Liver (tissue), 9 donors: Measurements from ENCODE around the gene SHLD2. TPM values are rescaled to one million over a fixed set of nuclear protein-coding genes. Genes with fewer than 3 reads are reported as not detected.

ENCODE experiments used
- DNase-seq: peaks from one replicate; pipeline ENCODE4 v3.0.0-alpha.2; 2017; ENCODE audit warnings: low spot score
- H3K27ac ChIP-seq, 2 donors: one replicate each; pipeline ENCODE4 v1.7.0; 2013; ENCODE audit warnings: inconsistent platforms in 2 of 2, low read length in 2 of 2, control low read depth in 1 of 2, low read depth in 1 of 2, mild to moderate bottlenecking in 1 of 2
- H3K27me3 ChIP-seq, 4 donors: one replicate each; pipeline versions ENCODE4 v1.6.1 to v1.7.0; 2013; ENCODE audit warnings: low read length in 3 of 4, inconsistent platforms in 1 of 4, mild to moderate bottlenecking in 1 of 4, moderate library complexity in 1 of 4; ENCODE audit not compliant: control insufficient read depth in 4 of 4, insufficient read depth in 4 of 4
- H3K36me3 ChIP-seq, 4 donors: one replicate each; pipeline versions ENCODE4 v1.6.1 to v1.7.0; 2013; ENCODE audit warnings: low read length in 3 of 4, mild to moderate bottlenecking in 3 of 4, low read depth in 1 of 4, moderate library complexity in 1 of 4; ENCODE audit not compliant: control insufficient read depth in 4 of 4, insufficient read depth in 3 of 4
- H3K4me1 ChIP-seq, 4 donors: one replicate each; pipeline versions ENCODE4 v1.6.1 to v1.7.0; 2013; ENCODE audit warnings: low read length in 3 of 4, mild to moderate bottlenecking in 3 of 4, moderate library complexity in 1 of 4; ENCODE audit not compliant: control insufficient read depth in 4 of 4, insufficient read depth in 4 of 4
- H3K4me3 ChIP-seq, 3 donors: one replicate each; pipeline versions ENCODE4 v1.6.1 to v1.7.0; 2013; ENCODE audit warnings: low read length in 3 of 3, control low read depth in 1 of 3, low read depth in 1 of 3, mild to moderate bottlenecking in 1 of 3
- H3K9ac ChIP-seq, 2 donors: one replicate each; pipeline ENCODE4 v1.7.0; 2013; ENCODE audit warnings: low read length in 2 of 2, mild to moderate bottlenecking in 2 of 2, moderate library complexity in 2 of 2, control low read depth in 1 of 2, low read depth in 1 of 2
- H3K9me3 ChIP-seq, 4 donors: one replicate each; pipeline versions ENCODE4 v1.6.1 to v1.7.0; 2013; ENCODE audit warnings: low read length in 3 of 4; ENCODE audit not compliant: control insufficient read depth in 4 of 4
- ATF3 ChIP-seq: IDR thresholded peaks from 2 replicates; pipeline ENCODE4 v1.6.1; 2016; ENCODE audit warnings: antibody characterized with exemption
- EGR1 ChIP-seq, 2 donors: IDR thresholded peaks; 2 replicates each; pipeline ENCODE4 v1.6.1; 2016 to 2018; ENCODE audit warnings: antibody characterized with exemption in 2 of 2, low read depth in 2 of 2
- FOXA1 ChIP-seq: IDR thresholded peaks from 2 replicates; pipeline ENCODE4 v1.6.1; 2016; ENCODE audit warnings: antibody characterized with exemption
- FOXA2 ChIP-seq: IDR thresholded peaks from 2 replicates; pipeline ENCODE4 v1.6.1; 2016; ENCODE audit warnings: antibody characterized with exemption
- GABPA ChIP-seq, 2 donors: IDR thresholded peaks in 1 of 2; conservative IDR thresholded peaks in 1 of 2; 2 replicates each; pipeline ENCODE4 v1.6.1; 2016; ENCODE audit warnings: antibody characterized with exemption in 2 of 2, mild to moderate bottlenecking in 1 of 2, moderate library complexity in 1 of 2
- HNF4A ChIP-seq, 2 donors: conservative IDR thresholded peaks; 2 replicates each; pipeline ENCODE4 v1.6.1; 2016; ENCODE audit warnings: antibody characterized with exemption in 2 of 2, mild to moderate bottlenecking in 2 of 2
- HNF4G ChIP-seq: IDR thresholded peaks from 2 replicates; pipeline ENCODE4 v1.6.1; 2016; ENCODE audit warnings: antibody characterized with exemption
- JUND ChIP-seq, 2 donors: IDR thresholded peaks; 2 replicates each; pipeline ENCODE4 v1.6.1; 2016; ENCODE audit warnings: antibody characterized with exemption in 2 of 2
- MAX ChIP-seq: IDR thresholded peaks from 2 replicates; pipeline ENCODE4 v1.6.1; 2016; ENCODE audit warnings: antibody characterized with exemption
- NR2F2 ChIP-seq: IDR thresholded peaks from 2 replicates; pipeline ENCODE4 v1.6.1; 2016; ENCODE audit warnings: antibody characterized with exemption
- RAD21 ChIP-seq, 2 donors: IDR thresholded peaks; 2 replicates each; pipeline ENCODE4 v1.6.1; 2016; ENCODE audit warnings: antibody characterized with exemption in 2 of 2, mild to moderate bottlenecking in 2 of 2
- REST ChIP-seq: IDR thresholded peaks from 2 replicates; pipeline ENCODE4 v1.6.1; 2016; ENCODE audit warnings: antibody characterized with exemption, mild to moderate bottlenecking
- RXRA ChIP-seq, 2 donors: IDR thresholded peaks; 2 replicates each; pipeline ENCODE4 v1.6.1; 2017 to 2018; ENCODE audit warnings: antibody characterized with exemption in 2 of 2, mild to moderate bottlenecking in 1 of 2
- SP1 ChIP-seq: IDR thresholded peaks from 2 replicates; pipeline ENCODE4 v1.6.1; 2018; ENCODE audit warnings: antibody characterized with exemption, mild to moderate bottlenecking
- TAF1 ChIP-seq: conservative IDR thresholded peaks from 2 replicates; pipeline ENCODE4 v1.6.1; 2016; ENCODE audit warnings: antibody characterized with exemption, mild to moderate bottlenecking
- YY1 ChIP-seq: IDR thresholded peaks from 2 replicates; pipeline ENCODE4 v1.6.1; 2016; ENCODE audit warnings: antibody characterized with exemption, mild to moderate bottlenecking
- ZBTB33 ChIP-seq: IDR thresholded peaks from 2 replicates; pipeline ENCODE4 v1.6.1; 2016; ENCODE audit warnings: antibody characterized with exemption
- whole genome bisulfite sequencing: extraction: QIAGEN DNeasy Blood & Tissue Kit; methylation state at CpG from one replicate; pipeline ENCODE4 v1.1.7; 2013; 5-methylcytosine and 5-hydroxymethylcytosine counted together
- polyA plus RNA-seq, 2 donors: library from polyadenylated mRNA; stranded (reverse) in 1 of 2; unstranded in 1 of 2; fragments of 200-250 nt in 1 of 2; fragments of >200 nt in 1 of 2; fragmentation: Nextera tagmentation in 1 of 2; extraction: Ambion mirVana in 1 of 2; gene quantifications; one replicate each; pipeline versions ENCODE4 v1.2.1 to v1.2.3, GENCODE V29; 2013 to 2015
- total RNA-seq, 2 donors: library from RNA; depleted of rRNA; stranded (reverse); fragments of >200 nt; gene quantifications; one replicate each; pipeline ENCODE4 v1.2.3, GENCODE V29; 2014
- TF ChIP-seq, protein P1 (sequence below): fragments of 150-350 bp; IDR thresholded peaks from 2 replicates; pipeline ENCODE4 v1.5.1; 2017; ENCODE audit warnings: improper control_type of control experiment, low read depth, low read length; ENCODE audit not compliant: missing input control
- donor health status: healthy.
- donor health status: healthy.
- donor health status: healthy.
- donor health status: healthy.
- donor health status: healthy.

The SHLD2 gene
- total and polyA plus RNA-seq, 4 donors = 11.7 to 39.5 (median 24.9) TPM

DNA sequence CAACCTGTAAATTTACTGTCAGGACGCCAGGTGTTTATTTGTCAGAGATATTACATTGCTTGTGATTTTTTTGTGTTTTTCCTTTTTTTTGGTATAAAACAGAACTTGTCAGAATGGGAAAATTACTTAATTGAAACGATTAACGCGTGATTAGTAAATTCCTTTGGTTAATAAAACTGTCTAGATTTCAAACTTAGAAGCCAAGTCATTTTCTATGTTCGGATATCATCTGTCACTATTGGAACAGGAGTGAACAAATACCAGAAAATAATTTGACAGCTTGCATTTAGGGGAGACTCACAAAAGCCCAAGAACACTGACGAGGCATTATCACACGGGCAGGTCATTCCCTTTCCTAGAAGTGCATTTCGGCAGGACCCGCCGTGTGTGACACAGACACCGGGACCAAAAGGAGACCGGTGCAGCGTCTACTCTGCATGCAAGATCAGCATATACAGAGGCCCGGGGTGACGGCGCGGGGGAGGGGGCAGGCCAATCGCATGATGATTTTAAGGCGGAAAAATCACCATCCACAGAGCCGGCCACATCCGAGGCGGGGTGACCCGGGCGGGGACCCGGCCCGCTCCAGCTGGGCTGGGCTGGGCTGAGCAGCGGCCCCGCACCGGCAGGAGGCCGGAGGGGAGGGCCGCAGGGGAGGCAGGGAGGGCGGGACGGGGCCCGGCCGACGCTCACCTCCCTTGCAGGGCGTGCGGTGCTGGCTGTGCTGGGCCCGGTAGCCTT, 1.2 kb upstream of the SHLD2 start:
- TF ChIP-seq, protein P1, sequence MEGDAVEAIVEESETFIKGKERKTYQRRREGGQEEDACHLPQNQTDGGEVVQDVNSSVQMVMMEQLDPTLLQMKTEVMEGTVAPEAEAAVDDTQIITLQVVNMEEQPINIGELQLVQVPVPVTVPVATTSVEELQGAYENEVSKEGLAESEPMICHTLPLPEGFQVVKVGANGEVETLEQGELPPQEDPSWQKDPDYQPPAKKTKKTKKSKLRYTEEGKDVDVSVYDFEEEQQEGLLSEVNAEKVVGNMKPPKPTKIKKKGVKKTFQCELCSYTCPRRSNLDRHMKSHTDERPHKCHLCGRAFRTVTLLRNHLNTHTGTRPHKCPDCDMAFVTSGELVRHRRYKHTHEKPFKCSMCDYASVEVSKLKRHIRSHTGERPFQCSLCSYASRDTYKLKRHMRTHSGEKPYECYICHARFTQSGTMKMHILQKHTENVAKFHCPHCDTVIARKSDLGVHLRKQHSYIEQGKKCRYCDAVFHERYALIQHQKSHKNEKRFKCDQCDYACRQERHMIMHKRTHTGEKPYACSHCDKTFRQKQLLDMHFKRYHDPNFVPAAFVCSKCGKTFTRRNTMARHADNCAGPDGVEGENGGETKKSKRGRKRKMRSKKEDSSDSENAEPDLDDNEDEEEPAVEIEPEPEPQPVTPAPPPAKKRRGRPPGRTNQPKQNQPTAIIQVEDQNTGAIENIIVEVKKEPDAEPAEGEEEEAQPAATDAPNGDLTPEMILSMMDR = no peak
- TF ChIP-seq RXRA (IDR thresholded peaks at IDR 0.05) = no peak
- no peak for TF ChIP-seq YY1
- no peak for TF ChIP-seq EGR1 (IDR thresholded peaks at IDR 0.05; ENCODE audit: low read depth in 2 of 2)
- TF ChIP-seq REST = peak; percentile 5
- no peak for TF ChIP-seq ZBTB33
- TF ChIP-seq FOXA2 = no peak
- no peak for TF ChIP-seq HNF4G
- no peak for TF ChIP-seq MAX
- peak in 1 of 2 donors; percentile 7 for TF ChIP-seq JUND (IDR thresholded peaks at IDR 0.05)
- TF ChIP-seq SP1 = no peak
- no peak for TF ChIP-seq GABPA (IDR thresholded peaks at IDR 0.05 in 1 of 2, conservative IDR thresholded peaks at IDR 0.05 in 1 of 2)
- peak; percentile 26 for TF ChIP-seq TAF1
- no peak for TF ChIP-seq HNF4A (conservative IDR thresholded peaks at IDR 0.05)
- TF ChIP-seq NR2F2 = no peak
- TF ChIP-seq RAD21 (IDR thresholded peaks at IDR 0.05) = no peak
- TF ChIP-seq FOXA1 = no peak
- TF ChIP-seq ATF3 = peak; percentile 4
- Histone ChIP-seq H3K9me3 (no peaks in the 10 kb centered on the region), H3K9ac (peak overlapping the region; percentile 70 to 92), H3K4me3 (peak overlapping the region; percentile 85 to 99 (median 95)), H3K4me1 (peaks cover 11 to 37% (median 18%) of the 10 kb centered on the region in 4 donors), H3K36me3 (peaks cover 0 to 2% (median 0%) of the 10 kb centered on the region in 4 donors), H3K27ac (peak overlapping the region; percentile 79 to 80), H3K27me3 (no peaks in the 10 kb centered on the region)
- DNase-seq = peak; percentile 58
- WGBS = 1% methylated on average over 39 of the region's 39 CpGs
